Neural crest cell (in vitro differentiated cells): ENCODE measurements around the gene CYB5B. TPM values are rescaled to one million over a fixed set of nuclear protein-coding genes. Genes with fewer than 3 reads are reported as not detected.
"Not testable (repeated sequence)": the region's sequence is repeated elsewhere in the genome, so short reads cannot be mapped to it uniquely, and the experiment has no call there.

ENCODE experiments used
- DNase-seq: peaks from one replicate; pipeline ENCODE4 v3.0.0; 2021; ENCODE audit warnings: low read depth, mixed read lengths, low spot score
- H3K27ac Mint-ChIP-seq: one replicate; pipeline ENCODE4 v1.8.0; 2021; ENCODE audit warnings: mild to moderate bottlenecking, mixed read lengths; ENCODE audit not compliant: unreplicated experiment
- H3K27me3 Mint-ChIP-seq: 2 replicates; pipeline ENCODE4 v1.8.0; 2021; ENCODE audit warnings: low read depth, mild to moderate bottlenecking, mixed read lengths
- H3K36me3 Mint-ChIP-seq: 2 replicates; pipeline ENCODE4 v1.8.0; 2021; ENCODE audit warnings: low read depth, mild to moderate bottlenecking, mixed read lengths
- H3K4me1 Mint-ChIP-seq: 2 replicates; pipeline ENCODE4 v1.8.0; 2021; ENCODE audit warnings: mixed read lengths
- H3K4me3 Mint-ChIP-seq: one replicate; pipeline ENCODE4 v1.8.0; 2021; ENCODE audit warnings: mild to moderate bottlenecking, mixed read lengths
- H3K9me3 Mint-ChIP-seq: 2 replicates; pipeline ENCODE4 v1.8.0; 2021; ENCODE audit warnings: mixed read lengths
- total RNA-seq: library from RNA; stranded (reverse); gene quantifications from 2 replicates; pipeline ENCODE4 v1.2.1, GENCODE V29; 2021
- TF ChIP-seq, protein P1 (sequence below): fragments of 200-600 bp; sonication (generic); conservative IDR thresholded peaks from 2 replicates; pipeline ENCODE4 v1.5.0; 2021; ENCODE audit warnings: antibody characterized with exemption, mild to moderate bottlenecking

CYB5B gene
- total RNA-seq, 1 donor from 2014 or later, result 209 TPM

DNA sequence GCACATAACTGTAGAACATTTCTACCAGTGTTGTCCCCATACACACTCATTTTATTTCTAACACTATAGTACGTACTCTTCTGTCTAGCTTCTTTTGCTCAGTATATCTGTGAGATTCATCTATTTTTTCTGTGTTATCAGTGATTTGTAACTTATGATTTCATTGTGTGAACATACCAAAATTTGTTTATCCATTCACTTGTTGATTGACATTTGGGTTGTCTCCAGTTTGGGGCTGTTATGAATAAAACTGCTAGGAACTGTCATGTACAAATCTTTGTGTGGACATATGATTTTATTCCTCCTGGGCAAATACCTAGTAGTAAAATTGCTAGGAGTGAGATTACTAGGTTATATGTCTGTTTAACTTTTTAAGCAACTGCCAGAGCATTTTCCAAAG is 9.6 kb downstream of the CYB5B start:
- H3K27ac Mint-ChIP-seq, result no peak overlapping the region
- no peak for DNase-seq
- no peaks in the 10 kb centered on the region for H3K9me3 Mint-ChIP-seq
- no peaks in the 10 kb centered on the region for H3K27me3 Mint-ChIP-seq
- TF ChIP-seq, protein P1, sequence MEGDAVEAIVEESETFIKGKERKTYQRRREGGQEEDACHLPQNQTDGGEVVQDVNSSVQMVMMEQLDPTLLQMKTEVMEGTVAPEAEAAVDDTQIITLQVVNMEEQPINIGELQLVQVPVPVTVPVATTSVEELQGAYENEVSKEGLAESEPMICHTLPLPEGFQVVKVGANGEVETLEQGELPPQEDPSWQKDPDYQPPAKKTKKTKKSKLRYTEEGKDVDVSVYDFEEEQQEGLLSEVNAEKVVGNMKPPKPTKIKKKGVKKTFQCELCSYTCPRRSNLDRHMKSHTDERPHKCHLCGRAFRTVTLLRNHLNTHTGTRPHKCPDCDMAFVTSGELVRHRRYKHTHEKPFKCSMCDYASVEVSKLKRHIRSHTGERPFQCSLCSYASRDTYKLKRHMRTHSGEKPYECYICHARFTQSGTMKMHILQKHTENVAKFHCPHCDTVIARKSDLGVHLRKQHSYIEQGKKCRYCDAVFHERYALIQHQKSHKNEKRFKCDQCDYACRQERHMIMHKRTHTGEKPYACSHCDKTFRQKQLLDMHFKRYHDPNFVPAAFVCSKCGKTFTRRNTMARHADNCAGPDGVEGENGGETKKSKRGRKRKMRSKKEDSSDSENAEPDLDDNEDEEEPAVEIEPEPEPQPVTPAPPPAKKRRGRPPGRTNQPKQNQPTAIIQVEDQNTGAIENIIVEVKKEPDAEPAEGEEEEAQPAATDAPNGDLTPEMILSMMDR, result no peak
- peaks cover 20% of the 10 kb centered on the region for H3K36me3 Mint-ChIP-seq
- H3K4me3 Mint-ChIP-seq, result no peak overlapping the region
- H3K4me1 Mint-ChIP-seq, result peaks cover 4% of the 10 kb centered on the region

DNA sequence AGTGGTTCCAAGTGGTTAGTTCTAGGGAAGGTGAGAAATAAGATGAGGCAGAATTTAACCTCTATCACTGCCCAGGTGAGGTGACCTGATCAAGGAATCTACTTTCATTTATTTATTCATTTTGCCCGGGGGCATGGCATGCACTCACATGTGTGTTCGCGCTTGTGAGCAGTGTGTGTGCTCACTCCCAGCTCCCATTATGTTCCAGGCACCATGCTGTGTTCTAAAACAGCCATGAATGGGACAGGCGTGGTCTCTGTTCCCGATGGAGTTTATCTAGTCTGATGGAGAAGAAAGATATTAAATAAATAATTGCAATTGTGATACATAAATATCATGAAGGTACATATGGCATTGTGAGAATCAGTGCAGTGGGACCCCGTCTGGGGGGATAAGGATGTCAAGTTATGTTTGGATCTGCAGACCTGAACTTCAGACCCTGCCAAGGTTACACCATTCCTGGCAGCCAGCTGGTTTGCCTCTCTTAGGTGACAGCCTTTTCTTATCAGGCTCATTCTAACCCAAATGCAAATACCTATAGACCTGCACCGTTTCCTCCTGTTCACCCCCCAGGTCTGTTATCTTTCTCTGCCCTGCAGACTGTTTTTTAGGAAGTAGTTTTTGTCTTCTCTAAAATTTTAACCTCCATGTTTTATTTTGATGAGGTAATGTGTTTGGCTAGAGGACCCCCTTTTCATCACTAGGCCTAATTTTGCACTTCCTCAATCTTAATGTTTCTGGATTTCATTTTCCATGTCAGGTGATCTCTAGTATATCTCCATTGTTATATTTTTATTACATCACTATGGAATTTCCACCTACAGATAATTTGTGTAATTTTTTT is 11.8 kb downstream of the CYB5B start:
- Mint-ChIP-seq H3K27ac (no peak overlapping the region), H3K27me3 (no peaks in the 10 kb centered on the region), H3K36me3 (peaks cover 11% of the 10 kb centered on the region), H3K9me3 (no peaks in the 10 kb centered on the region), H3K4me3 (no peak overlapping the region), H3K4me1 (no peaks in the 10 kb centered on the region)
- TF ChIP-seq, protein P1, result no peak
- DNase-seq, result no peak

DNA sequence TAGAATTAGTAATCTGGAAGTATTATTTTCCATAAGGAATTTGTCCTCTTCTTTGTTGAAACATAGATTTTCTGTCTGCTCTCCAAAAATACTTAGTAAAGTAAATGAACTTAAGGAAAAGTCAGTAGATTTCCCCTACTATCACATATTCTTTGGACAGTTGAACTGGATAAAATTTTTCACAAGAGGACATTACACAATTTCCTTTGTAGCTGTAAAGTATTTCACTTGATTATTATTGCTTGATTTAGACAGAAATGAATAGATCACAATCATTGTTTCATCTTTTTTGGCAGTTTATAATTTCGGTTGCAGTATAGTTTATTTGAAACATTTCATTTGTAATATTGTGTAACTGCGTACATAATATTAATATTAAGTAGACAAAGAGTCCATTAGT is 12.5 kb downstream of the CYB5B start:
- H3K27me3 Mint-ChIP-seq, result no peaks in the 10 kb centered on the region
- H3K4me1 Mint-ChIP-seq, result peaks cover 3% of the 10 kb centered on the region
- TF ChIP-seq, protein P1, result no peak
- H3K4me3 Mint-ChIP-seq, result no peak overlapping the region
- no peak for DNase-seq
- no peak overlapping the region for H3K27ac Mint-ChIP-seq
- peaks cover 12% of the 10 kb centered on the region for H3K36me3 Mint-ChIP-seq
- no peaks in the 10 kb centered on the region for H3K9me3 Mint-ChIP-seq

DNA sequence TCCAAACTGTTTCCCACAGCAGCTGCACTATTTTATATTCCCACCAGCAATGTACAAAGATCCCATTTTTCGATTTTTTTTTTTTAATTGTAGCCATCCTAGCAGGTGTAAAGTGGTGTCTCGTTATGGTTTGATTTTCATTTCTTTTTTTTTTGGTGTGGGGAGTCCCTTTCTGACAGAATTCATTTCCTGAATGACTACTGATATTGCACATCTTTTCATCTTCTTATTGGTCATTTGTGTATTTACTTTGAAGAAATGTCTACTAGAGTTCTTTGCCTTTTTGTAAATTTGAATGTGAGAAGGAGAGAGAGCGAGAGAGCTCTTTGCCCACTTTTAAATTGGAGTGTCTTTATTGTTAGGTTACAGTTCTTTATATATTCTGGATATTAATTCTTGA is 14.0 kb downstream of the CYB5B start:
- Mint-ChIP-seq H3K4me3 (no peak overlapping the region), H3K4me1 (peaks cover 3% of the 10 kb centered on the region)

DNA sequence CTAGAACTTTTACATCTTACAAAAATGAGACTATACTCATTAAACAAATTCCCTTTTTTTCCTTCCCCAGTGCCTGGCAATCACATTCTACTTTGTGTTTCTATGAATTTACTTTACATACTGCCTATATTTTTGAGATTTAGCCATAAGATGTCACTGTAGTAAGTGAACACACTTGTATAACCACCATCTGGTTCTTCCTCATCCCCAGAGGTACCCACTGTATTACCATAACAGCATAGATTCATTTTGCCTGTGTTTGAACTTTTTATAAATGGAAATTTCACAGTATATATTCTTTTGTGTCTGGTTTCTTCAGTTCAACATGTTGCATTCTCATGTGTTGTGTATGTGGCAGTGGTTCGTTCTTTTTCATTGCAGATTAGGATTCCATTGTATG is 15.8 kb downstream of the CYB5B start:
- DNase-seq, result no peak
- peaks cover 12% of the 10 kb centered on the region for H3K4me1 Mint-ChIP-seq
- no peaks in the 10 kb centered on the region for H3K27me3 Mint-ChIP-seq
- H3K9me3 Mint-ChIP-seq, result no peaks in the 10 kb centered on the region
- TF ChIP-seq, protein P1, result no peak
- H3K4me3 Mint-ChIP-seq, result no peak overlapping the region
- no peak overlapping the region for H3K27ac Mint-ChIP-seq
- peaks cover 6% of the 10 kb centered on the region for H3K36me3 Mint-ChIP-seq

More for the DNA sequence above, 14.0 kb downstream of the CYB5B start:
- Mint-ChIP-seq H3K27me3 (no peaks in the 10 kb centered on the region), H3K9me3 (no peaks in the 10 kb centered on the region), H3K27ac (no peak overlapping the region), H3K36me3 (peaks cover 9% of the 10 kb centered on the region)
- no peak for DNase-seq
- TF ChIP-seq, protein P1, result no peak

DNA sequence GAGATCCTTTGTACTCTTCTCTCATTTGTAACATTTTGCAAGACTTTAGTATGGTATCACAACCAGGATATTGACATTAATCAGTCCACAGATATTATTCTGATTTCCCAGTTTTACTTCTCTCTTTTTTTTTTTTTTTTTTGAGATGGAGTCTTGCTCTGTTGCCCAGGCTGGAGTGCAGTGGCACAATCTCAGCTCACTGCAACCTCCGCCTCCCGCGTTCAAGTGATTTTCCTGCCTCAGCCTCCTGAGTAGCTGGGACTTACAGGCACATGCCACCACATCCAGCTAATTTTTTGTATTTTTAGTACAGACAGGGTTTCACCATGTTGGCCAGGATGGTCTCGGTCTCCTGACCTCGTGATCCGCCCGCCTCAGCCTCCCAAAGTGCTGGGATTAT is 16.6 kb downstream of the CYB5B start:
- not testable (repeated sequence) for H3K27ac Mint-ChIP-seq

More for the DNA sequence above, 16.6 kb downstream of the CYB5B start:
- not testable (repeated sequence) for H3K27me3 Mint-ChIP-seq, DNase-seq, H3K4me3 Mint-ChIP-seq, H3K9me3 Mint-ChIP-seq, H3K36me3 Mint-ChIP-seq
- H3K4me1 Mint-ChIP-seq, result peaks cover 12% of the 10 kb centered on the region
